Measurements from ENCODE around the gene UVRAG.

The UVRAG gene

DNA sequence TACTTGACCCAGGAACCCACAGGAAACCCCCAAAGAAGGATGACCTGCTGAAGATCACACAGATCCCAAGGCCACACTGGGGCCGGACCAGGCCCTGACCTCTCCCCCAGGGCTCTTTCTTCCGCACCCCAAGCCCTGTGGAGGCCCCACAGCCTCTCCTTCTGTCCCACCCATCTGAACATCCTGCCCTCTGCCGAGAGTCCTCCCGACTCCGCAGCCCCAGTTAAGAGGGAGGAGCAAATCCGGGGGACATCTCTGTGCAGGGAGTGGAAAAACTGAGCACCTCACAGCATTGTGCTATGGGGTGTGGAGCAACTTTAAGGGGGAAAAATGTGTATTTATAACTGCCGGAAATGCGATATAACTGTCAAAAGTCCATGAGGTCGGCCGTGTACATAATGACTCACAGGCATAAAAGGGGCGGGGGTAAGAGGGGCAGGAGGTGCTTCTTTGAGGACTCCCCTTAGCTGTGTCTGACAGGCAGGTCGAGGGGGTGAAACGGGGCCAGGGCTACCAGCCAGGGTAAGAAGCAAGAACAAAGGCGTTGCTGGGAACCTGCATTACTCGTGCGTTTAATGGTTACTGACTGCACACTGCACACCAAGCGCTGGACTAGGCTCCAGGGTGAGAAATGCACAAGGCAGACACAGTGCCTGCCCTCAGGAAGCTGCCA, 334.1 kb downstream of the UVRAG start:
- no peak overlapping the region for H2BK15ac ChIP-seq (ENCODE audit: low read length)
- H3K79me1 ChIP-seq (ENCODE audit: low read depth, low read length), result no peaks in the 10 kb centered on the region
- no peak overlapping the region for H2BK5ac ChIP-seq (ENCODE audit: low read length)
- no peak overlapping the region for H4K8ac ChIP-seq (ENCODE audit: low read depth, low read length)
- no peak overlapping the region for H3K4me3 ChIP-seq (ENCODE audit: low read length in 2 of 2)
- no CpG with 5 or more reads among the region's 17 CpGs for WGBS, 2 donors (ENCODE audit: extremely low coverage in 2 of 2, insufficient read length in 2 of 2, insufficient replicate concordance in 1 of 2)
- H2BK120ac ChIP-seq (ENCODE audit: low read depth, low read length), result no peak overlapping the region
- H3K4me2 ChIP-seq (ENCODE audit: insufficient read depth, low read length, poor library complexity, severe bottlenecking), result no peak overlapping the region
- H4K91ac ChIP-seq (ENCODE audit: low read depth, low read length, poor library complexity), result no peak overlapping the region
- H3K27me3 ChIP-seq (ENCODE audit: control insufficient read depth in 3 of 3, insufficient read depth in 3 of 3, low read depth in 1 of 3, low read length in 3 of 3), result peaks cover 0 to 11% (median 0%) of the 10 kb centered on the region in 3 experiments
- no peak overlapping the region for H3K9ac ChIP-seq (ENCODE audit: low read depth, low read length, poor library complexity)
- no peak overlapping the region for H3K27ac ChIP-seq (replicated peaks; ENCODE audit: low read length)
- H3K23ac ChIP-seq (ENCODE audit: low read depth, low read length, poor library complexity), result no peak overlapping the region
- H3K9me3 ChIP-seq (replicated peaks in 1 of 2; ENCODE audit: control insufficient read depth in 2 of 2, insufficient read depth in 1 of 2, low read depth in 1 of 2, low read length in 2 of 2), result no peaks in the 10 kb centered on the region
- H3K18ac ChIP-seq (ENCODE audit: low read length), result no peak overlapping the region
- DNase-seq (ENCODE audit: low spot score), result no peak
- H3K4me1 ChIP-seq (ENCODE audit: control insufficient read depth in 2 of 2, insufficient read depth in 1 of 2, low read depth in 1 of 2, low read length in 2 of 2), result peaks cover 2 to 12% of the 10 kb centered on the region in 2 donors
- H2AK5ac ChIP-seq (ENCODE audit: low read depth, low read length), result peak overlapping the region; percentile 44
- H3K36me3 ChIP-seq (replicated peaks in 1 of 2; ENCODE audit: control insufficient read depth in 2 of 2, insufficient read depth in 2 of 2, low read length in 2 of 2), result no peaks in the 10 kb centered on the region
- no peak overlapping the region for H2BK12ac ChIP-seq (ENCODE audit: low read length)
- no peak overlapping the region for H2AFZ ChIP-seq (ENCODE audit: low read length)
- H3K14ac ChIP-seq (ENCODE audit: low read length), result no peak overlapping the region
- H3K4ac ChIP-seq (ENCODE audit: low read length), result no peak overlapping the region

DNA sequence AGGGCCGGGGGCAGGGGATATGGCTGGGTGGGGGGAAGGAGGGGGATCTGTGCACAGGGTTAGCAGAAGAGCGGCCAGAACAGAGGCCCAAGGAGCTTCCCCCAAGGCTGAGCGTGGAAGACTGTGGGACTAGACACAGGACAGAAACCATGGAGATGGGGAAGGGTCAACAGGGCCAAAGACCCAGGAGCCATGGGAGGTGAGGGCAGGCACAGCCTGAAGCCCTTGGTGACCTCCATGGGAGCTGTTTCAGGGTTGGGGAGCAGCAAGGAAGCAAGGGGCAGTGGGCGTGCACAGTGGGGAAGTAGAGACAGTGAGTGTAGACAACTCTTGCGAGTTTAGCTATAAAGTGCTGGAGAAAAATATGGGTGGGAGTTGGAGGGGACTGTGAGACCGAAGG, 334.7 kb downstream of the UVRAG start:
- Histone ChIP-seq H4K8ac (ENCODE audit: low read depth, low read length) (no peak overlapping the region), H2BK15ac (ENCODE audit: low read length) (no peak overlapping the region), H2BK5ac (ENCODE audit: low read length) (no peak overlapping the region), H2AK5ac (ENCODE audit: low read depth, low read length) (no peak overlapping the region), H3K14ac (ENCODE audit: low read length) (no peak overlapping the region), H3K4me3 (ENCODE audit: low read length in 2 of 2) (no peak overlapping the region), H3K23ac (ENCODE audit: low read depth, low read length, poor library complexity) (no peak overlapping the region), H4K91ac (ENCODE audit: low read depth, low read length, poor library complexity) (no peak overlapping the region), H3K79me1 (ENCODE audit: low read depth, low read length) (no peaks in the 10 kb centered on the region), H3K4ac (ENCODE audit: low read length) (no peak overlapping the region), H3K4me1 (ENCODE audit: control insufficient read depth in 2 of 2, insufficient read depth in 1 of 2, low read depth in 1 of 2, low read length in 2 of 2) (peaks cover 2 to 12% of the 10 kb centered on the region in 2 donors), H3K27me3 (ENCODE audit: control insufficient read depth in 3 of 3, insufficient read depth in 3 of 3, low read depth in 1 of 3, low read length in 3 of 3) (peaks cover 0 to 16% (median 0%) of the 10 kb centered on the region in 3 experiments), H3K4me2 (ENCODE audit: insufficient read depth, low read length, poor library complexity, severe bottlenecking) (no peak overlapping the region), H3K36me3 (replicated peaks in 1 of 2; ENCODE audit: control insufficient read depth in 2 of 2, insufficient read depth in 2 of 2, low read length in 2 of 2) (no peaks in the 10 kb centered on the region), H3K9ac (ENCODE audit: low read depth, low read length, poor library complexity) (no peak overlapping the region), H2BK12ac (ENCODE audit: low read length) (no peak overlapping the region), H3K18ac (ENCODE audit: low read length) (peak overlapping the region; percentile 27), H3K27ac (replicated peaks; ENCODE audit: low read length) (no peak overlapping the region), H2AFZ (ENCODE audit: low read length) (no peak overlapping the region), H2BK120ac (ENCODE audit: low read depth, low read length) (no peak overlapping the region), H3K9me3 (replicated peaks in 1 of 2; ENCODE audit: control insufficient read depth in 2 of 2, insufficient read depth in 1 of 2, low read depth in 1 of 2, low read length in 2 of 2) (no peaks in the 10 kb centered on the region)
- WGBS, 2 donors (ENCODE audit: extremely low coverage in 2 of 2, insufficient read length in 2 of 2, insufficient replicate concordance in 1 of 2), result no CpG with 5 or more reads among the region's 6 CpGs
- no peak for DNase-seq (ENCODE audit: low spot score)

DNA sequence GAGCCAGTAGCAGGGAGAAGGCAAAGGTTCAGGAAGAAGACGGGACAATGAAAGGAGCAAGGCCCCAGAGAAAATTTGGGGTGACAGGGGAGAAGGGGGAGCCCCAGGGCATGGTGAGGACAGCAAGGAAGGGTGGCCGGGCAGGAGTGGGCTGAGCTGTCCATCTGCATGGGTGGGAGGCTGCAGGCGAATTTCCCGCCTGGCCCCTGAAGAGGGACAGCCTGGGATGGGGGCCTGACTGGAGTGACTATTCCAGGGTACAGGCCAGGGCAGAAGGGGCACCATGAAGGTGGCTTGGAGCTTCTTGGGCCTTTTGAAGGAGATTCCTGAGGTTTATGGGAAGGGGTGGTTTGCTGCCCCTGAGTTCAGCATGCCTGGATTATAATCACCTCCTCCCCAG, 335.1 kb downstream of the UVRAG start:
- H3K23ac ChIP-seq (ENCODE audit: low read depth, low read length, poor library complexity), result no peak overlapping the region
- H3K27me3 ChIP-seq (ENCODE audit: control insufficient read depth in 3 of 3, insufficient read depth in 3 of 3, low read depth in 1 of 3, low read length in 3 of 3), result peaks cover 0 to 16% (median 0%) of the 10 kb centered on the region in 3 experiments
- H3K36me3 ChIP-seq (replicated peaks in 1 of 2; ENCODE audit: control insufficient read depth in 2 of 2, insufficient read depth in 2 of 2, low read length in 2 of 2), result no peaks in the 10 kb centered on the region
- DNase-seq (ENCODE audit: low spot score), result no peak
- no peak overlapping the region for H3K9ac ChIP-seq (ENCODE audit: low read depth, low read length, poor library complexity)
- no peak overlapping the region for H2AFZ ChIP-seq (ENCODE audit: low read length)
- H3K79me1 ChIP-seq (ENCODE audit: low read depth, low read length), result no peaks in the 10 kb centered on the region
- peak overlapping the region; percentile 27 for H3K18ac ChIP-seq (ENCODE audit: low read length)
- no peaks in the 10 kb centered on the region for H3K9me3 ChIP-seq (replicated peaks in 1 of 2; ENCODE audit: control insufficient read depth in 2 of 2, insufficient read depth in 1 of 2, low read depth in 1 of 2, low read length in 2 of 2)
- no peak overlapping the region for H3K4me3 ChIP-seq (ENCODE audit: low read length in 2 of 2)
- no peak overlapping the region for H3K4me2 ChIP-seq (ENCODE audit: insufficient read depth, low read length, poor library complexity, severe bottlenecking)
- no peak overlapping the region for H4K8ac ChIP-seq (ENCODE audit: low read depth, low read length)
- H3K4me1 ChIP-seq (ENCODE audit: control insufficient read depth in 2 of 2, insufficient read depth in 1 of 2, low read depth in 1 of 2, low read length in 2 of 2), result peaks cover 2 to 12% of the 10 kb centered on the region in 2 donors
- H2BK5ac ChIP-seq (ENCODE audit: low read length), result no peak overlapping the region
- H2AK5ac ChIP-seq (ENCODE audit: low read depth, low read length), result no peak overlapping the region
- H2BK120ac ChIP-seq (ENCODE audit: low read depth, low read length), result no peak overlapping the region
- no CpG with 5 or more reads among the region's 4 CpGs for WGBS, 2 donors (ENCODE audit: extremely low coverage in 2 of 2, insufficient read length in 2 of 2, insufficient replicate concordance in 1 of 2)
- no peak overlapping the region for H4K91ac ChIP-seq (ENCODE audit: low read depth, low read length, poor library complexity)
- H3K14ac ChIP-seq (ENCODE audit: low read length), result no peak overlapping the region
- no peak overlapping the region for H3K27ac ChIP-seq (replicated peaks; ENCODE audit: low read length)
- H2BK12ac ChIP-seq (ENCODE audit: low read length), result no peak overlapping the region
- no peak overlapping the region for H2BK15ac ChIP-seq (ENCODE audit: low read length)
- no peak overlapping the region for H3K4ac ChIP-seq (ENCODE audit: low read length)

DNA sequence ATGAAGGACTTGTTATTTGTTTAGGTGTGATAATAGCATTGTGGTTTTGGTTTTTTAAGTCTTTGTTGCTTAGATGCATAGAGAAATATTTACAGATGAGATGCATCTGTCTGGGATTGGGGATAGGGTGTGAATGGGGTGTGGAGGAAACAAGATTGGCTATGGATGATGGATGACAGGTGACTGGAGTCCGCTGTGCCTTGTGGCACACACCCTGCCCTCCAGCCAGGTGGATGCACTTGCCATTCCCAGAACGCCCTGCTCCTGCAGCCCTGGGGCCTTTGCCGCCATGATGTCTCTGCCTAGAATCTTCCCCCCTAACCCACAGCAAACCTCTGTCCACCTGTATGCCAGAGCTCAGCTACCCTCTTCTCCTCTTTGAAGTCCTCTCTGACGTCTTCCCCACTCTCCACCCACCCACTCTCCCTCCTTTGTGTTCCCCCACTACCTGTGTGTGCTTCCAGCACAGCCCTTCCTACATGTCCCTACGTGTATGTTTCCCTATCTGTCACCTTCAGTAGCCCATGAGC, 336.6 kb downstream of the UVRAG start:
- H3K27ac ChIP-seq (replicated peaks; ENCODE audit: low read length), result no peak overlapping the region
- peaks cover 0 to 16% (median 0%) of the 10 kb centered on the region in 3 experiments for H3K27me3 ChIP-seq (ENCODE audit: control insufficient read depth in 3 of 3, insufficient read depth in 3 of 3, low read depth in 1 of 3, low read length in 3 of 3)
- no peak overlapping the region for H2BK15ac ChIP-seq (ENCODE audit: low read length)
- H3K36me3 ChIP-seq (replicated peaks in 1 of 2; ENCODE audit: control insufficient read depth in 2 of 2, insufficient read depth in 2 of 2, low read length in 2 of 2), result no peaks in the 10 kb centered on the region
- no peak overlapping the region for H4K8ac ChIP-seq (ENCODE audit: low read depth, low read length)
- H3K14ac ChIP-seq (ENCODE audit: low read length), result no peak overlapping the region
- H3K18ac ChIP-seq (ENCODE audit: low read length), result peak overlapping the region; percentile 4
- no peak overlapping the region for H3K4me3 ChIP-seq (ENCODE audit: low read length in 2 of 2)
- H3K9ac ChIP-seq (ENCODE audit: low read depth, low read length, poor library complexity), result peak overlapping the region; percentile 51
- no peak overlapping the region for H3K4ac ChIP-seq (ENCODE audit: low read length)
- H3K23ac ChIP-seq (ENCODE audit: low read depth, low read length, poor library complexity), result no peak overlapping the region
- WGBS, 2 donors (ENCODE audit: extremely low coverage in 2 of 2, insufficient read length in 2 of 2, insufficient replicate concordance in 1 of 2), result no CpG with 5 or more reads among the region's 5 CpGs
- H2AFZ ChIP-seq (ENCODE audit: low read length), result peak overlapping the region; percentile 90
- H3K79me1 ChIP-seq (ENCODE audit: low read depth, low read length), result no peaks in the 10 kb centered on the region
- no peak overlapping the region for H3K4me2 ChIP-seq (ENCODE audit: insufficient read depth, low read length, poor library complexity, severe bottlenecking)
- DNase-seq (ENCODE audit: low spot score), result no peak
- H3K4me1 ChIP-seq (ENCODE audit: control insufficient read depth in 2 of 2, insufficient read depth in 1 of 2, low read depth in 1 of 2, low read length in 2 of 2), result peaks cover 2 to 12% of the 10 kb centered on the region in 2 donors
- H2AK5ac ChIP-seq (ENCODE audit: low read depth, low read length), result peak overlapping the region; percentile 91
- H4K91ac ChIP-seq (ENCODE audit: low read depth, low read length, poor library complexity), result no peak overlapping the region
- peak overlapping the region; percentile 2 for H2BK12ac ChIP-seq (ENCODE audit: low read length)
- H3K9me3 ChIP-seq (replicated peaks in 1 of 2; ENCODE audit: control insufficient read depth in 2 of 2, insufficient read depth in 1 of 2, low read depth in 1 of 2, low read length in 2 of 2), result no peaks in the 10 kb centered on the region
- H2BK5ac ChIP-seq (ENCODE audit: low read length), result no peak overlapping the region
- H2BK120ac ChIP-seq (ENCODE audit: low read depth, low read length), result no peak overlapping the region

Measured in neuronal stem cell (in vitro differentiated cells).